Endothelial cell of umbilical vein (primary cell): ENCODE measurements around the gene BIK. TPM values are rescaled to one million over a fixed set of nuclear protein-coding genes. Genes with fewer than 3 reads are reported as not detected.

ENCODE experiments used
- BruUV-seq: library from RNA; stranded (reverse); fragments of 400-500 nt; replicated peaks from 2 replicates; lab custom pipeline; 2021; lab: Mats Ljungman, UMichigan
- CTCF ChIA-PET: fragments of 300-600, 350-600 bp; sonication (Branson Sonifier 250); formaldehyde crosslinking; loops from one replicate; lab custom pipeline; 2021; ENCODE audit warnings: antibody characterized with exemption, inconsistent platforms; lab: Charles Lee
- POLR2A ChIA-PET: fragments of 300-600, 350-600 bp; sonication (Branson Sonifier 250); formaldehyde crosslinking; loops from one replicate; lab custom pipeline; 2021; ENCODE audit warnings: antibody characterized with exemption, inconsistent platforms; lab: Charles Lee
- DNase-seq: peaks from one replicate; pipeline ENCODE4 v3.0.0-alpha.2; 2011; ENCODE audit warnings: low read depth, low spot score
- FAIRE-seq: peaks from 2 replicates; lab custom pipeline; 2011; peaks lifted over from hg19 to GRCh38; lab: Jason Lieb, UNC
- H2AFZ ChIP-seq: 2 replicates; pipeline ENCODE4 v1.6.0; 2012; ENCODE audit warnings: low read depth, low read length, control low read depth, inconsistent platforms
- H3K27ac ChIP-seq: 2 replicates; pipeline ENCODE4 v1.5.1; 2011; ENCODE audit warnings: low read depth, mild to moderate bottlenecking, control low read depth, low read length, moderate library complexity; ENCODE audit not compliant: insufficient read depth
- H3K27me3 ChIP-seq, 2 experiments: 2 replicates each; pipeline versions ENCODE4 v1.6.0 to v1.6.1; 2011; ENCODE audit warnings: low read length in 2 of 2, mixed read lengths in 1 of 2; ENCODE audit not compliant: control insufficient read depth in 2 of 2, insufficient read depth in 2 of 2
- H3K36me3 ChIP-seq, 2 experiments: 2 replicates in 1 of 2; 3 replicates in 1 of 2; pipeline ENCODE4 v1.5.1; 2011; ENCODE audit warnings: low read length in 2 of 2, mild to moderate bottlenecking in 1 of 2, moderate library complexity in 1 of 2; ENCODE audit not compliant: control insufficient read depth in 2 of 2, insufficient read depth in 2 of 2; ENCODE audit errors: extremely low read depth in 1 of 2
- H3K4me1 ChIP-seq: 3 replicates; pipeline ENCODE4 v1.5.1; 2011; ENCODE audit warnings: mild to moderate bottlenecking, low read length; ENCODE audit not compliant: control insufficient read depth, insufficient read depth; ENCODE audit errors: extremely low read depth
- H3K4me2 ChIP-seq: 2 replicates; pipeline ENCODE4 v1.6.1; 2011; ENCODE audit warnings: low read length, control low read depth, mixed read lengths; ENCODE audit not compliant: insufficient read depth
- H3K4me3 ChIP-seq, 3 experiments: fragments of 200-600 bp in 1 of 3; sonication (generic), shearing (Covaris generic) in 1 of 3; replicated peaks in 1 of 3; 2 replicates each; pipeline ENCODE4 v1.5.1; 2011 to 2016; ENCODE audit warnings: control low read depth in 3 of 3, low read length in 3 of 3, mild to moderate bottlenecking in 2 of 3, inconsistent platforms in 1 of 3, low read depth in 1 of 3, moderate library complexity in 1 of 3; ENCODE audit not compliant: insufficient read depth in 1 of 3
- H3K79me2 ChIP-seq: 2 replicates; pipeline ENCODE4 v1.6.0; 2012; ENCODE audit warnings: low read length, inconsistent platforms; ENCODE audit not compliant: control insufficient read depth, insufficient read depth
- H3K9ac ChIP-seq: replicated peaks from 2 replicates; pipeline ENCODE3; 2011; ENCODE audit warnings: low read length, control low read depth; ENCODE audit not compliant: insufficient read depth; ENCODE audit errors: extremely low read depth
- H3K9me1 ChIP-seq: replicated peaks from 3 replicates; pipeline ENCODE4 v1.6.0; 2011; ENCODE audit warnings: mild to moderate bottlenecking, low read length; ENCODE audit not compliant: control insufficient read depth, insufficient read depth; ENCODE audit errors: extremely low read depth
- H3K9me3 ChIP-seq: replicated peaks from 2 replicates; pipeline ENCODE4 v1.5.1; 2012; ENCODE audit warnings: low read length, inconsistent platforms; ENCODE audit not compliant: control insufficient read depth, insufficient read depth
- H4K20me1 ChIP-seq: replicated peaks from 2 replicates; pipeline ENCODE3; 2011; ENCODE audit warnings: mild to moderate bottlenecking, low read length; ENCODE audit not compliant: control insufficient read depth, insufficient read depth; ENCODE audit errors: extremely low read depth
- EZH2 ChIP-seq: IDR thresholded peaks from 2 replicates; pipeline ENCODE4 v1.6.1; 2012; ENCODE audit warnings: borderline replicate concordance, low read depth, mild to moderate bottlenecking, moderate library complexity, low read length, inconsistent platforms; ENCODE audit not compliant: severe bottlenecking
- FOS ChIP-seq: IDR thresholded peaks from 2 replicates; pipeline ENCODE4 v1.6.1; 2011; ENCODE audit warnings: mild to moderate bottlenecking, low read length, moderate library complexity, borderline replicate concordance; ENCODE audit not compliant: insufficient read depth
- GATA2 ChIP-seq: IDR thresholded peaks from 2 replicates; pipeline ENCODE4 v1.7.0; 2011; ENCODE audit warnings: low read depth, mild to moderate bottlenecking, moderate library complexity, mixed read lengths, low read length; ENCODE audit not compliant: insufficient read length, insufficient read depth
- JUN ChIP-seq: IDR thresholded peaks from 2 replicates; pipeline ENCODE4 v1.6.1; 2011; ENCODE audit warnings: borderline replicate concordance, low read depth; ENCODE audit not compliant: insufficient read length, insufficient read depth
- MYC ChIP-seq: IDR thresholded peaks from one replicate; pipeline ENCODE4 v1.6.1; 2011; ENCODE audit warnings: mild to moderate bottlenecking, low read depth, low read length
- POLR2A ChIP-seq: IDR thresholded peaks from 2 replicates; pipeline ENCODE4 v1.6.1; 2012; ENCODE audit warnings: low read depth, mild to moderate bottlenecking, control low read depth, low read length
- POLR2AphosphoS5 ChIP-seq: IDR thresholded peaks from 2 replicates; pipeline ENCODE4 v1.6.1; 2012; ENCODE audit warnings: low read depth, mild to moderate bottlenecking, control low read depth, low read length, moderate library complexity; ENCODE audit not compliant: insufficient read depth
- dilution Hi-C: fragments of 300-500 bp; cut with MboI; formaldehyde crosslinking; loops from one replicate; pipeline ENCODE4 v1.15.0; 2019; ENCODE audit warnings: low sequenced_read_pairs; ENCODE audit not compliant: extremely low pct_ligation_motif_present
- intact Hi-C: fragments of 100-400 bp; cut with micrococcal nuclease; formaldehyde crosslinking; loops from one replicate; pipeline ENCODE4 v1.10.0; 2022
- polyA plus RNA-seq, 4 experiments: library from polyadenylated mRNA; depleted of rRNA in 3 of 4; stranded (reverse) in 3 of 4; unstranded in 1 of 4; fragments of >200 nt; gene quantifications; 2 replicates each; pipeline versions ENCODE4 v1.2.1 to v1.2.3, GENCODE V29; 2011 to 2012; ENCODE audit warnings: missing spikeins in 1 of 4
- total RNA-seq: library from RNA; stranded (reverse); gene quantifications from 2 replicates; pipeline ENCODE4 v1.2.3, GENCODE V29; 2021
- TF ChIP-seq, protein P1 (sequence below): IDR thresholded peaks from 2 replicates; pipeline ENCODE4 v1.6.1; 2011; ENCODE audit not compliant: insufficient read depth, insufficient read length
- TF ChIP-seq, protein P2 (sequence below), 2 donors: IDR thresholded peaks; 1 replicate in 1 of 2; 2 replicates in 1 of 2; pipeline ENCODE4 v1.5.1; 2011; ENCODE audit warnings: low read length in 2 of 2, mild to moderate bottlenecking in 2 of 2, moderate library complexity in 2 of 2, control low read depth in 1 of 2, inconsistent platforms in 1 of 2, low read depth in 1 of 2; ENCODE audit not compliant: insufficient read depth in 1 of 2; ENCODE audit errors: extremely low read depth in 1 of 2

The BIK gene
- total and polyA plus RNA-seq, 2 donors (not counting 3 experiments of a cell fraction or from before 2014, with no cell fraction given), result 0.49 to 0.95 TPM

DNA sequence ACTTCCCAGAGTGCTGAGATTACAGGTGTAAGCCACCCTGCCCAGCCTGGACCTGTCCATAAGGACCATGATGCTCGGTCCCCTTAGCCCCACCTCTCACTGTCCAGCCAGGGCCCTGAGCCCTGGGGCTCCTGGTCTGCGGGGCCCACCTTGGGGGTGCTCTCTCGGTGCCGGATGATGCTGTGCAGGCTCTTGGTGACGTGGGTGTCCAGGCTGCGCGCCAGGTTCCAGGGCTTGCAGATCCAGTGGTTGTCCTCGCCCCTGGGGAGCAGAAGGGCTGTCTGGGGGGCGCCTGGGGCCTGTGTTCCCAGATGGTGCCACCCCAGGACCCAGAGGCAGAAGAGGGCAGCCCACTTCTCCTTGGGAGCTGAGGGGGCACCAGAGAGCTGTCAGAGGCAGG lies 63.0 kb downstream of the BIK start:
- Histone ChIP-seq H3K4me3 (no peak overlapping the region), H3K4me2 (no peak overlapping the region), H3K79me2 (no peaks in the 10 kb centered on the region), H3K27ac (no peak overlapping the region), H3K27me3 (no peaks in the 10 kb centered on the region), H3K9ac (no peak overlapping the region), H3K9me3 (no peaks in the 10 kb centered on the region), H4K20me1 (no peaks in the 10 kb centered on the region), H3K36me3 (peaks cover 11 to 17% of the 10 kb centered on the region in 2 experiments), H2AFZ (no peak overlapping the region), H3K9me1 (no peaks in the 10 kb centered on the region), H3K4me1 (peaks cover 2% of the 10 kb centered on the region)
- TF ChIP-seq, protein P1, sequence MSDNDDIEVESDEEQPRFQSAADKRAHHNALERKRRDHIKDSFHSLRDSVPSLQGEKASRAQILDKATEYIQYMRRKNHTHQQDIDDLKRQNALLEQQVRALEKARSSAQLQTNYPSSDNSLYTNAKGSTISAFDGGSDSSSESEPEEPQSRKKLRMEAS, result no peak
- TF ChIP-seq GATA2 (no peak), FOS (no peak), POLR2AphosphoS5 (no peak), MYC (no peak), JUN (no peak), EZH2 (no peak), POLR2A (no peak)
- TF ChIP-seq, protein P2, sequence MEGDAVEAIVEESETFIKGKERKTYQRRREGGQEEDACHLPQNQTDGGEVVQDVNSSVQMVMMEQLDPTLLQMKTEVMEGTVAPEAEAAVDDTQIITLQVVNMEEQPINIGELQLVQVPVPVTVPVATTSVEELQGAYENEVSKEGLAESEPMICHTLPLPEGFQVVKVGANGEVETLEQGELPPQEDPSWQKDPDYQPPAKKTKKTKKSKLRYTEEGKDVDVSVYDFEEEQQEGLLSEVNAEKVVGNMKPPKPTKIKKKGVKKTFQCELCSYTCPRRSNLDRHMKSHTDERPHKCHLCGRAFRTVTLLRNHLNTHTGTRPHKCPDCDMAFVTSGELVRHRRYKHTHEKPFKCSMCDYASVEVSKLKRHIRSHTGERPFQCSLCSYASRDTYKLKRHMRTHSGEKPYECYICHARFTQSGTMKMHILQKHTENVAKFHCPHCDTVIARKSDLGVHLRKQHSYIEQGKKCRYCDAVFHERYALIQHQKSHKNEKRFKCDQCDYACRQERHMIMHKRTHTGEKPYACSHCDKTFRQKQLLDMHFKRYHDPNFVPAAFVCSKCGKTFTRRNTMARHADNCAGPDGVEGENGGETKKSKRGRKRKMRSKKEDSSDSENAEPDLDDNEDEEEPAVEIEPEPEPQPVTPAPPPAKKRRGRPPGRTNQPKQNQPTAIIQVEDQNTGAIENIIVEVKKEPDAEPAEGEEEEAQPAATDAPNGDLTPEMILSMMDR (IDR thresholded peaks at IDR 0.05; ENCODE audit: extremely low read depth in 1 of 2, insufficient read depth in 1 of 2, low read depth in 1 of 2, low read length in 2 of 2), result no peak
- ChIA-PET CTCF (interaction anchor here (0.6 kb wide), 1 partner anchor 21 kb away, joined by 4 read pairs; no protein-coding TSS in a partner anchor), POLR2A (no interaction called here)
- intact Hi-C loops (no loop called here), dilution Hi-C loops (no loop called here)
- DNase-seq, result no peak
- FAIRE-seq, result no peak
- BruUV-seq, result no TSS peak
